Upper lobe of right lung (tissue), 1 donor: ENCODE measurements around the gene PHYHIPL. TPM values are rescaled to one million over a fixed set of nuclear protein-coding genes. Genes with fewer than 3 reads are reported as not detected.
"Not testable (repeated sequence)": the region's sequence is repeated elsewhere in the genome, so short reads cannot be mapped to it uniquely, and the experiment has no call there.

ENCODE experiments used
- ATAC-seq: fragments of 200-7000 bp; cut with Tn5 transposase; one replicate; pipeline ENCODE4 v1.9.1; 2020; ENCODE audit warnings: mild to moderate bottlenecking, moderate library complexity
- DNase-seq: peaks from one replicate; pipeline ENCODE4 v3.0.0-alpha.2; 2020
- H3K27ac ChIP-seq: fragments of 200-600 bp; one replicate; pipeline ENCODE4 v1.8.0; 2022
- H3K27me3 ChIP-seq: fragments of 200-600 bp; one replicate; pipeline ENCODE4 v1.8.0; 2022; ENCODE audit warnings: mild to moderate bottlenecking
- H3K36me3 ChIP-seq: fragments of 200-600 bp; one replicate; pipeline ENCODE4 v1.8.0; 2022
- H3K4me1 ChIP-seq: fragments of 200-600 bp; one replicate; pipeline ENCODE4 v1.8.0; 2022
- H3K4me3 ChIP-seq: fragments of 200-600 bp; one replicate; pipeline ENCODE4 v1.8.0; 2022; ENCODE audit warnings: mild to moderate bottlenecking
- H3K9me3 ChIP-seq: fragments of 200-600 bp; one replicate; pipeline ENCODE4 v1.8.0; 2022
- intact Hi-C: fragments of 100-400 bp; cut with DNase I; formaldehyde crosslinking; loops from one replicate; pipeline ENCODE4 v1.11.0; 2022
- total RNA-seq: library from RNA; stranded (reverse); fragmentation: NEBNext Ultra II Directional; extraction: Animal tissue kit (Norgen Biotek cat#: 25700); gene quantifications from one replicate; pipeline ENCODE4 v1.2.1, GENCODE V29; 2021
- TF ChIP-seq, protein P1 (sequence below): fragments of 200-600 bp; IDR thresholded peaks from one replicate; pipeline ENCODE4 v1.8.0; 2022; ENCODE audit warnings: antibody characterized with exemption
- donor health status: DM: no; HTN: yes; CAD: no; lungs with severe emphysema.

Gene PHYHIPL
- total RNA-seq, 1 donor from 2014 or later: not detected

DNA sequence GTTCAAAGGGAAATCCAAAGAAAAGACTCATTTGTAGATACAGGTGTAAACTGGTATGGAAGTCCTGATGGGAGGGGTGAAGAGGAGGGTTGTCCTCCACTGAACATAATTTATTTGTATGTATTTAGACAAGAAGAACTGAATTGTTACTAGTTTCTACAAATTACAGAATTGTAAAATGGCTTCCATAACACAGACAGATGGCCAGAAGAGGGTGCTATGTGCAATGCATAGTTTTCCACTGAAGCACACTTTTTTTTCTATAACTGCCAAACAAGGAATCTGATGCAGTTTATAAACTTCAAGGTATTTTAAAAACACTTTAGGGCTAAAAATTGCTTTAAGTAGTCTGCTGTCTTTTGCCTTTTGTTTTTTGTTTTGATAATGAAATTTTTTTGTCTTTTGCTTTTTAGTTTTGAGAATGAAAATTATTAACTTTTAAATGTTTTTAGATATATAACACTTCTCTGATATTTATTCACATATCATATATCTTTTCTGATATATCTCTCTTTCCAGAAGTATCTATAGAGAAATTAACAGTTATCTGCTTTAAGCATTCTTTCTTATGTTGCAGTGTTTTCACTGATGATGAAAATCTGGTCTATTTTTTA lies 58.5 kb downstream of the PHYHIPL start:
- ATAC-seq: no peak
- intact Hi-C loops: loop anchor here (10.0 kb wide), 1 partner anchor 350 kb away; no protein-coding TSS in a partner anchor

DNA sequence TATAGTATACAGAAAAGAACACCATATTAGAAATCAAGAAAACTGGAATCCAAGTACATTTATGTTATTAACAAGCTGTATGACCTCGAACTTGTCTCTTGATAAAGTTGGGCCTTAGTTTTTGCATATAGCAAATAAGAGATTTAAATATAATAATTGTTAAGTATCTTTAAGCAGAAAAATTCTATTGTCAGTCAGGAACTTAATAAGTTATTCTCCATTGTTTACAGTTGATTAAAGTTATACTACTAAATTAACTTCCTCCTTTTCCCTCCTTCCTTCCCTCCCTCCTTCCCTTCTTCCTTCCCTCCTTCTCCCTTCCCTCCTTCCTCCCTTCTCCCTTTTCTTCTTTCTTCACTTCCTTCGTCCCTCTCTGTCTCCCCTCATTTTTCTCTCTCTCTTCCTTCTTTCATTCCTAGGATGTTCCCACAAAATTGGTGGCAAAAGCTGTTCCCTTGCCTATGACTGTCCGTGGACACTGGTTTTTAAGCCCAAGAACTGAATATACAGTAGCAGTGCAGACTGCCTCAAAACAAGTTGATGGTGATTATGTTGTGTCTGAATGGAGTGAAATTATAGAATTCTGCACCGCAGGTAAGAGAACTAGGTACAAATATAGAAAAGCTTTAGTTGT lies 59.7 kb downstream of the PHYHIPL start:
- Histone ChIP-seq H3K4me3 (no peak overlapping the region), H3K36me3 (no peaks in the 10 kb centered on the region), H3K27ac (no peak overlapping the region), H3K9me3 (no peaks in the 10 kb centered on the region), H3K4me1 (no peaks in the 10 kb centered on the region), H3K27me3 (no peaks in the 10 kb centered on the region)
- ATAC-seq: no peak
- TF ChIP-seq, protein P1, sequence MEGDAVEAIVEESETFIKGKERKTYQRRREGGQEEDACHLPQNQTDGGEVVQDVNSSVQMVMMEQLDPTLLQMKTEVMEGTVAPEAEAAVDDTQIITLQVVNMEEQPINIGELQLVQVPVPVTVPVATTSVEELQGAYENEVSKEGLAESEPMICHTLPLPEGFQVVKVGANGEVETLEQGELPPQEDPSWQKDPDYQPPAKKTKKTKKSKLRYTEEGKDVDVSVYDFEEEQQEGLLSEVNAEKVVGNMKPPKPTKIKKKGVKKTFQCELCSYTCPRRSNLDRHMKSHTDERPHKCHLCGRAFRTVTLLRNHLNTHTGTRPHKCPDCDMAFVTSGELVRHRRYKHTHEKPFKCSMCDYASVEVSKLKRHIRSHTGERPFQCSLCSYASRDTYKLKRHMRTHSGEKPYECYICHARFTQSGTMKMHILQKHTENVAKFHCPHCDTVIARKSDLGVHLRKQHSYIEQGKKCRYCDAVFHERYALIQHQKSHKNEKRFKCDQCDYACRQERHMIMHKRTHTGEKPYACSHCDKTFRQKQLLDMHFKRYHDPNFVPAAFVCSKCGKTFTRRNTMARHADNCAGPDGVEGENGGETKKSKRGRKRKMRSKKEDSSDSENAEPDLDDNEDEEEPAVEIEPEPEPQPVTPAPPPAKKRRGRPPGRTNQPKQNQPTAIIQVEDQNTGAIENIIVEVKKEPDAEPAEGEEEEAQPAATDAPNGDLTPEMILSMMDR: no peak
- intact Hi-C loops: loop anchor here (10.0 kb wide), 1 partner anchor 349 kb away; no protein-coding TSS in a partner anchor
- DNase-seq: no peak

More for the DNA sequence above, 58.5 kb downstream of the PHYHIPL start:
- H3K36me3 ChIP-seq: no peaks in the 10 kb centered on the region
- no peak overlapping the region for H3K27ac ChIP-seq
- H3K9me3 ChIP-seq: no peaks in the 10 kb centered on the region
- no peak overlapping the region for H3K4me3 ChIP-seq
- no peaks in the 10 kb centered on the region for H3K4me1 ChIP-seq
- TF ChIP-seq, protein P1: peak; percentile 59
- H3K27me3 ChIP-seq: no peaks in the 10 kb centered on the region
- no peak for DNase-seq

DNA sequence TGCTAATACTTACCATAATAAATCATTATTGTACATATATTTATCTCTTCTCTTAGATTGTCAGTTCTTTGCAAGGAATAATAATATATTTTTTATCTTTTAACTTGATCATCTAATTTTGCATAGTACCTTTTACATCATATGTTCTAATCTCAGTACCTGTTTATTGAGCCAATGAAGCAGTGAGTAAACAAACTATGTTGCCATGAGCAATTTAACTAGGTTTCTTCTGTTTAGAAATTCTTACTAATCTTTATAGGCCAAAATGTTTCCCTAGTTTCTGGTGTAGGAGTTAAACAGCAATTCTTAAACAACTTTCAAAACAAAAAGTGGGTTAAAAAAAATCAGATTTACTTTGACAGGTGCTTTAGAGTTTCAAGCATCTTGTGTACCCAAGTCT lies 61.3 kb downstream of the PHYHIPL start:
- Histone ChIP-seq H3K4me3 (no peak overlapping the region), H3K27me3 (no peaks in the 10 kb centered on the region), H3K36me3 (no peaks in the 10 kb centered on the region), H3K9me3 (no peaks in the 10 kb centered on the region), H3K27ac (no peak overlapping the region), H3K4me1 (no peaks in the 10 kb centered on the region)
- TF ChIP-seq, protein P1: no peak
- ATAC-seq (no peak), DNase-seq (no peak)
- intact Hi-C loops: loop anchor here (10.0 kb wide), 1 partner anchor 347 kb away; no protein-coding TSS in a partner anchor

DNA sequence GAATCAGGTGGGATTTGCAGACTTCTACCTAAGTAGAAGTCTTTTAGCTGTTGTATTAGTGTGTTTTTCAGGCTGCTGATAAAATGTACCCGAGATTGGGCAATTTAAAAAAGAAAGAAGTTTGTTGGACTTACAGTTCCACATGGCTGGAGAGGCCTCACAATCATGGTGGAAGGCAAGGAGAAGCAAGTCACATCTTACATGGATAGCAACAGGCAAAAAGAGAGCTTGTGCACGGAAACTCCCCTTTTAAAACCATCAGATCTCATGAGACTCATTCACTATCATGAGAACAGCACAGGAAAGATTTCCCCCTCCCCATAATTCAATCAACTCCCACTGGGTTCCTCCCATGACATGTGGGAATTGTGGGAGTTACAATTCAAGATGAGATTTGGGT lies 62.7 kb downstream of the PHYHIPL start:
- DNase-seq, H3K9me3 ChIP-seq, H3K4me3 ChIP-seq, H3K4me1 ChIP-seq, H3K27me3 ChIP-seq, ATAC-seq, H3K36me3 ChIP-seq, H3K27ac ChIP-seq: not testable (repeated sequence)
- intact Hi-C loops: loop anchor here (10.0 kb wide), 1 partner anchor 346 kb away; no protein-coding TSS in a partner anchor

DNA sequence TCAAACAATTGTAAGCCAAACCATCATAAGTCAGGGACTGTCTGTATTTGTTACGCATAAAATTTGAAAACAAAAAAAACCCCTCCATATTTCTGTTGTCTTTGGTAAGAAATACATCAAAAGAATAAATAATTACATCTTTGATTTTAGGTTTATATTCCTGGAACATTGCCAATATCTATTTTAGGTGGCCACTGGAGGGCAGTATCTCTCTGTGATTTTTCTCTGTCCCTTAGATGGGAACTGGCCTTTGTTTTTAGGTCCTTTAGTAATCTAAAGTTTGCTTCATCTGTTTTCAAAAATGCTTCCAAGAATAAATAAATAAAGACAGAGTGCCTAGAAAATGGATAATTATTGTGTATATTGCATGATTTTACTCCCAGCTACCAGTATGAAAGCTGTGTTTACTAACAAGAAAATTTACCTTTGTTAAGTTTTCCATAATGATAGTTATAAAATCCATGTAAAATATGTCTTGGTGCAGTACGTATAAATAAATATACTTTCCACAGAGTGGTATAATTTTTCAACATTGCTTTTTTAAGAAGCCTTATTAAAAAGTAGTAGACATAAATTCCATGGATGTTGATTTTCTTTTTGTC lies 64.2 kb downstream of the PHYHIPL start:
- TF ChIP-seq, protein P1: peak; percentile 70
- no peaks in the 10 kb centered on the region for H3K9me3 ChIP-seq
- H3K4me1 ChIP-seq: no peaks in the 10 kb centered on the region
- no peaks in the 10 kb centered on the region for H3K27me3 ChIP-seq
- no peak overlapping the region for H3K27ac ChIP-seq
- ATAC-seq (peak; percentile 42), DNase-seq (no peak)
- no peak overlapping the region for H3K4me3 ChIP-seq
- intact Hi-C loops: no loop called here
- no peaks in the 10 kb centered on the region for H3K36me3 ChIP-seq

DNA sequence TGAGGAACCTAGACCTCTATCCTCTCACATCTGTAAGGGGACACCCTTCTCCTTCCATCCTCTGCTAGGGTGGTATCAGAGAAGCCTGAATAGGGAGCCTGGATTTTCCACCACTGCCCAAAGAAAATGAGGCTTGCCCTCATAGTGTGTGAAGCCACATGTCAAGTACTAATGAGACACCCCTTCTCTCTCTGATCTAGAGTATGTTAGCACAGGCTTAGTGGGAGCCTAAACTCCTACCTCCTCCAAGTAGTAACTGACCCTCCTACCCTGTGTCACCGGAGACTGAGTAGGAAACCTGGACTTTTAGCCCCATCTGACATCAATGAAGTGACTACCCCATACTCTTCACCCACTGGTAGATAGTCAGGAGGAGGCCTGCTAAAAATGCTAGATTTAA lies 65.6 kb downstream of the PHYHIPL start:
- no peak overlapping the region for H3K27ac ChIP-seq
- H3K36me3 ChIP-seq: no peaks in the 10 kb centered on the region
- no peaks in the 10 kb centered on the region for H3K9me3 ChIP-seq
- no peaks in the 10 kb centered on the region for H3K4me1 ChIP-seq
- H3K4me3 ChIP-seq: no peak overlapping the region
- H3K27me3 ChIP-seq: no peaks in the 10 kb centered on the region
- TF ChIP-seq, protein P1: no peak
- intact Hi-C loops: no loop called here
- no peak for ATAC-seq
- DNase-seq: no peak
